Inferior parietal cortex (tissue), 1 donor: ENCODE data around the gene ADCY3.

Experiments used
- DNase-seq: peaks from one replicate; pipeline ENCODE4 v3.0.0-alpha.2; 2016; ENCODE audit errors: extremely low spot score

Gene ADCY3

DNA sequence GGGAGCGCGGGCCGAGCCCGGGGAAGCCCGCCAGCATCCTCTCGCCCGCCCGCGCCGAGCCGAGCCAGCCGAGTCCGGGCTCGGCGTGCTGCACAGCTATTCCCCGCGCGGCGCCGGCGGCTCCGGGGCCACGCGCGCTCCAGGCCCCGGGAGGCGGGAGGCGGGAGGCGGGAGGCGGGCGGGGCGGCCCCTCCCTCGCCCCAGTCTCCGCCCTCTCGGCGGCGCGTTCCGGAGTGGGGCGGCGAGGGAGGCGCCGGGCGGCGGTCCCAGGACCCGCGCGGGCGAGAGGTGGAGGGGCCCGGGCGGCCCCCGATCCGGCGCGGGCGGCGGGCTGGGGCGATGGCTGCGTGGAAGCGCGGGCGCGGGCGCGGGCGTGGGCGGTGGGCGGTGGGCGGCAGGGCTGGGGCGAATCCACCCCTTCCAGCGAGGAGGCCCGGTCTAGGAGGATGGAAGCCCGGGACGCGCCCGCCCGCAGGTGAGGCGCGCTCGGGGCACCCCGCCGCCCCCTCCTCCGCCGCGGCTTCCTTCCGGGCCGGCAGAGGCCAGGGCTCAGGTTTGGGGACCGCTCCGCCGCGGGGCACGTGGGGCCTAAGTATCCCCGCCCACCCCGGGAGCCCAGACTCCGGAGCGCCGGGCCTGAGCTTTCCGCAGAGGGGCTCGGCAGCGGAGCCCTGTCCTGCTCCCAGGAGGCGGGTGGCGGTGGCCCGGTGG, at the start of gene ADCY3:
Gene ADCY3, minus strand, starts transcription at position 140 of the 711 bp plus-strand sequence. CDS start 1,250 bp downstream, outside the sequence.
- DNase-seq: no peak

DNA sequence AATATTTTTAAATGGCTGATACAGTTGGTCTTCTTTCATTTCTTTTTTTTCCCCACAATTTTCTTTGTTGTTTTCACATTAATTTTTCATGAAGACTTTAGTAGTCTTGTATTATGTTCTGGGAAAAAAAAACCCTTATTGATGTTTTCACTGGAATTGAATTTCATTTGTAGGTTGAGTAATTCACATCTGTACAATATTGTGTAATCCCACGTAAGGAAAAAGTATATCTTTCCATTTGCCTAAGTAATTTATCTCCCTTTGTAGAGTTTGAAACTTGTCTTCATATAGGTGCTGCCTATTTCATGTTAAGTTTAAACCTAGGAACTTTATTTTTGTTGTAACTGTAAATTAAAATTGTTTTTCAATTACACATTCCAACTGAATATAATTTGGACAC, 49.7 kb upstream of the ADCY3 start:
- no peak for DNase-seq

DNA sequence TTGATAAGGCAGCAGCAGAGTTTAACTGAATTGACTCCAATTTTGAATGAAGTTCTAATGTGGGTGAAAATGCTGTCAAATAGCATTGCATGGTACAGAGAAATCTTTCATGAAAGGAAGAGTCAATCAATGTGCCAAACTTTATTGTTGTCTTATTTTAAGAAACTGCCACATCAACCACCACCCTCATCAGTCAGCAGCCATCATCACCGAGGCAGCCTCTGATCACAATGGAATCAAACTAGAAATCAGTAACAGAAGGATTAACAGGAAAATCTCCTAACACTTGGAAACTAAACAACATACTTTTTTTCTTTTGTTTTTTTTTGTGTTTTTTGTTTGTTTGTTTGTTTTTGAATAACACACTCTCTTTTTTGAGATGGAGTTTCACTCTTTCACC, 41.9 kb upstream of the ADCY3 start:
- no peak for DNase-seq

DNA sequence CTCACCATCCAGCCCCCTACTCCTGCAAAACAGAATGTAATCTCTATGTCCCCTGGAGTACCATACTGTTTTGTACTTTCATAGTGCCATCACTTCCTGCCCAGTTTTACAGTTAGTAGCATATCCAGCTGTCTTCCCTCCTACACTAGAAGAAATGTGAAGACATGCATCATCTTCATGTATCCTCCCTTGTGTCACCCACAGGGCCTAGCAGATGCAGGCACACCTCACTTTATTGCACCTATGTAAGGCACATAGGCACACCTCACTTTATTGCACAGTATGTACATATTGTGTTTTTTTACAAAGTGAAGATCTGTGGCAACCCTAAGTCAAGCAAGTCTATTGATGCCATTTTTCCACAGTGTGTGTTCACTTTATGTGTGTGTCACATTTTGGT, 39.7 kb upstream of the ADCY3 start:
- DNase-seq: no peak

DNA sequence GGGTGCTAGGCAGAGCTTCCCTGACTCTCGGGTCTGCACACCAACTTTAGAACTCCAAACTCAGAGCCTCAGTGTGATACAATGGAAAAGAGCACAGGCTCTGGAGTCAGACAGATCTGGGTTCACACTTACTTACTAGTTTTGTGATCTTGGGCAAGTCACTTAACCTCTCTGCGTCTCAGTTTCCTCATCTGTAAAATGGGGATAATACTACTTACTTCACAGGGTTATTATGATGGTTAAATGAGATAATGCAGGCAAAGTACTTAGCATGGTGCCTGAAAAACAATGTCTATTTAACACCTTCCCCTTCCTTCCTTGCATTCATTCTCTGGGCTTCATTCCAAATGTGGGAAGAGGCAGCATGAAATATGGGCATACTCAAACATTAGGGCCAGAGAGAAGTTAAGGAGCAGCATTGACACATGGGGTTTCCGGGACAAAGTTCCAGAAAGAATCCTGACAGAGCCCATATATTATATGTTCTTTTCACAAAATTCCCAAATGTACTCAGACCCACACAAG, 38.4 kb upstream of the ADCY3 start:
- DNase-seq: no peak

DNA sequence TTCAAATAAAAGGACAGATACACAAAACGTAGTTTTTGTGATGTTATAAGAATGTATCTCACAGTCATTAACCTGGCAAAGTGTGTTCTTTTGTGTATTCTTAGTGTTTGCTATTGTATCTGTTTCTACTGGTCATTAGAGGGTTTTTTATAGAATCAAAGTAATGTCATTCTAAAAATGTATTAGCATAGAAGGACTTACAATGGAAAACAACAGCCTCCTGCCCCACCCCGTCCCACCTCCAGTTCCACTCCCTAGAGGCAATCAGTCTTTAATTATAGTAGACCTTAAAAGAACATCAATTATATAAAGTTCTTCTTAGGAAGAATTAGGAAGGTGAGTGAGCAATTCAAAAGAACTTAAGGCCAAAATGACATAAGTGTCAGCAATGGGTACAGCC, 37.9 kb upstream of the ADCY3 start:
- DNase-seq: no peak

DNA sequence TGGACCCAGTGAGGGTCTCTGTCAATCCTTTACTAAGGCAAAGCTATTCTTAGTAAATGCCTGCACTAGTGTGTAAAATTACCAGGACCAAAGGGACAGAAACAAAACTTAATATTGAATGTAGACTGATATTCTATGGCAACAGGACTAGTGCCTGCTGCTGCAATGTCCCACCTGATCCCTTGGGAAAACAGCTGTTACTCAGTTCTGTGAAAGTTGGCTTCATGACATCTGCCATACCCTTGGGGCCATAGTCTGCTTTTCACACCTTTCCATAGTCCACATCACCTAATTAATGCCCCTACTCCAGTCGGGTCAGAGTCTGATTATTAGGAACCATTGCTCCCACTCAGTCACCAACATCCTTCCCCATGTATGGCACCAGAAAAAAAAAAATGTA, 37.2 kb upstream of the ADCY3 start:
- DNase-seq: no peak

DNA sequence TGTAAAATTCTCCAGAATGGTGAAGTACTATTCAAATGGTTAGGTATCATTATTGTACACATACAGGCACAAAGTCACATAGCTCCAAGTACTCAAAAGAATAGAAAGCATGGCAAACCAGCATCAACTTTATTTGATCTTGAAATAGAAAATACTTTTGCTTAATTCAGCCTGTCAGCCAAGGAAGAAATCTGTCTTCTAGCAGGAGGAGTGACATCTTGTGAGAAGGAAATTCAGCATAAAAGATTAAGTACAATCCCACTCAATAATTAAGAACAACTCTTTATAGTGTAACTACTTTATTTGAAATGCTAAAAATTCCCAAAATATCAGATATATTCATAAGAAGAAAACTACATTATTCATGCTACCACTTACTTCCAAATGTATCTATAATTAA, 35.9 kb upstream of the ADCY3 start:
- DNase-seq: no peak

DNA sequence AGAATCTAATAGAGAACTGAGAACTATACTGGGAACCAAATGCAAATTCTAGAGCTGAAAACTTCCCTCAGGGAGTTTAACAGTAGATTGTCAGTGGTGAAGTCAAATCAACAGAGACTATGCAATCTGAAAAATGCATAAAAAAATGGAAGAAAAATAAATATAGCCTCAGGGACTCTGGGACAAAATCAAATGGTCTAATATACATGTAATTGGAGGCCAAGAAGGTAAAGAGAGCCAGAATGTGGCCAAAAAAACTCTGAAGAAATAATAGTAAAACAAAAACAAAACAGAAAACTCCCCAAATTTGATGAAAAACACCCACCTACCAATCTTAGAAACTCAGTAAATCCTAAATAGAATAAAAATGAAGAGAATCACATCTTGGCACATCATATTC, 35.2 kb upstream of the ADCY3 start:
- DNase-seq: no peak

DNA sequence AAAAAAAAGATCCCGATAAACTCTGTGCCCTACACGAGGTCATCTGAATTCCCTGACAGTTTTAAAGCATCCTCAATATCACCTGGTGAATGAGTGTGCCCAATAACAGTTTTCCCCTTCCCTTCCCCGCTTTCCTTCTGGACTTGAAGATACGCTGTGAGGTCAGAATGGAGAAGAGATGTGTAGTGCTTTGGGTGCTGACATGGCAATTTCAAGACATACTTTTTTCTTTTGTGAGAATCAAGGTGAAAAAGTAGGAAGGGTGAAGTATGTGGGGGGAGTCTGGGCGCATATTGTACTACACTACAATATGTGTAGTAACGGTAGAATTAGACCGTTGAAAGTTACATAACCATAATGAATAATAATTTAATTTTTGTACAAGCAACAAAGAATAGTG, 30.1 kb upstream of the ADCY3 start:
- no peak for DNase-seq

DNA sequence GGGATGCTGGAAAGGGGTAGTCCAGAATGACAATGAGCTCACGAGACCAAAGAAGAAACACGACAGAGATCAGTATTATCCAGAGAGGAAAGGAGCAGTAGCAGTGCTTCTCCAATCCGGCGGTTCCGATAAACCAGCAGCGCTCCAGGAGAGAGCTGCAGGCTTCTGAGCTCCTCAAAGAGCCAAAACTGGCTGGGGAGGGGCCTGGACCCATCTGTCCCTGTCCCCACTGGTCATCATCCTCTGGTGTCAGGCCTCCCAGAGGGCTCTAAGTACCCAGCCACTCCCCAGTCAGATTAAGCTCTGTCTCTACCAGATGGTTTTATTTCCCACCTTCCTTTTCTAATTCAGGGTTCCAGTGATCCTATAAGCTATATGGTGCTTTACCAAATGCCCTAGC, 28.5 kb upstream of the ADCY3 start:
- DNase-seq: no peak

DNA sequence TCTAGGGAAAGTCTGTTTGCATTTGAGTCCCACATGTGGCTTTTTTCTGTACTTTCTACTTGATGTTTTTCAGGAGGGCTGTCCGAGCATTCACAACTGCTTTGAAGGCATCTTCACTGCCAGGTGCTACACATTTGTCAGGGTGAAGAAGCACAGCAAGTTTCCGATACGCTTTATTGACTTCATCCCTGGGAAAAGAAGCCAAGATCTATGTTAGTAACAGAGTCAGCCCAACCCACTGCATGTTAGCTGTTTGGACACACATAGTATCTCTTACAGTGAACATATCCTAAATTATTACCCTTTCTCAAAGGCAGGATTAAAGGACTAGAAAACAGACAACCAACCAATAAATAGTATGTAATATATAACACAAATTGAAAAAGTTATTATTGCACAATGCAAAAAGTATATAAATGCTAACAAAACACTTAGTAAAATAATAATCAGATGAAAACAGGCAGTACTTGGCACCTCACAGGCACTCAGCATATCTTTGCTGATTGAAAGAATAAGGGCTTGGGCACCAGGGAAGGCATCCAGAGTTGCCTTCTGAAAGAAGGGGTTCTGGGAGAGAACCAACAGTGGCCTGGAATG, 27.6 kb upstream of the ADCY3 start:
- DNase-seq: no peak

DNA sequence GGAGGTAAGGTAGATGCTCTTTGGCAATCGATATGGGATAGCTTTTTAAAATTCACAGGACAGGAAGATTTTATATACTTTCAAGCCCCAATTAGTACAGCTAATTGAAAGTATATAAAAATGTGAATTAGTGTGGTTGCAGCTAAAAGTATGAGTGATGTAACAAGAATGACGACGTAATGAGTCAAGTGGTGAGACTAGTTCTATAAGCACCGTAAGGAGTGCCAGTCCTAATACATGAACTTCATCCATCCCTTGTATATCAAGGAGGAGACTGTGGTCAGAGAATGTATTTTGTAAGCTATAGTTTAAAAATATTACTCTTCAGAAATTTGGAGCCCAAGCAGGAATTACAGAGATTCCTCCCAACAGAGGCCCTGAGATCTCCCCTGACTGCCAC, 25.9 kb upstream of the ADCY3 start:
- no peak for DNase-seq

DNA sequence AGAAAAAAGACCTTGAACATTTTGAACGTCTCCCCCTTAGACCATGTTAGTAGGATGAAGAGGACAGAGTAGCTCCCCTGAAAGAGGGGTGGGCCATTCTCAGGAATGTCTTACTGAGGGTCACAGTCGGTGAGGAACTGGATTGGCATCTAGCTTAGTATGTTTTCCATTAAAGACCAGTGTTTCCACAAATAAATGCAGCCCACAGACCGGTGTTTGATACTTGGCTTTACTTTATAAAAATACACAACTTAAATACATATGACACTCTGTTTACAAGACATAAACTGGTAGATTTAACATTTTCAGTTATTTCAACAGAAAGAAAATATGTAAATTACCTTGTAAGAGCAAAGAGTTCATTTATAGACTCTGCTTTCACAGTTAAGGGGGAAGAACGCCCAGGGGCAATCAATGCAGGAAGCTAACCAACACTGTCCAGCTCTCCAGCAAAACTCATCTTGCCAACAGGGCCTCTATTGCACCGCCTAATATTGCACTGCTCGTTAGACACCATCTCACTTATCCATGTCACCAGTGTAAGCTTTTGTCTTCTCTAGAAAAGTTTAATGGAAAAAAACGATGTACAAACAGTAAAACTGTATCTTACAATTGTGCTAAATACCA, 23.5 kb upstream of the ADCY3 start:
- no peak for DNase-seq

DNA sequence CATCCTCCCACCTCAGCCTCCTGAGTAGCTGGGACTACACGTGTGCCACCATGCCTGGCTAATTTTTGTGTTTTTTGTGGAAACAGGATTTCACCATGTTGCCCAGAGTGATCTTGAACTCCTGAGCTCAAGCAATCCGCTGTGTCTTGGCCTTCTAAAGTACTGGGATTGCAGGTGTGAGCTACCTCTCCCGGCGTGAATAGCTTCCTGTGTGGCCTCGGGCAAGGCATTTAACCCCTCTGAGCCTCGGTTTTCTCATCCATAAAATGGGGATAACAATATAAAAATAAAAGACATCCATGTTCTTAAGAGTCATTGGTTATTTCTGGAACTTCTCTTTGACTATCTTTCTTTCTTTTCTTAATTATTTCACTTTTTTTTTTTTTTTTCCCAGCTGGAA, 19.3 kb upstream of the ADCY3 start:
- no peak for DNase-seq

DNA sequence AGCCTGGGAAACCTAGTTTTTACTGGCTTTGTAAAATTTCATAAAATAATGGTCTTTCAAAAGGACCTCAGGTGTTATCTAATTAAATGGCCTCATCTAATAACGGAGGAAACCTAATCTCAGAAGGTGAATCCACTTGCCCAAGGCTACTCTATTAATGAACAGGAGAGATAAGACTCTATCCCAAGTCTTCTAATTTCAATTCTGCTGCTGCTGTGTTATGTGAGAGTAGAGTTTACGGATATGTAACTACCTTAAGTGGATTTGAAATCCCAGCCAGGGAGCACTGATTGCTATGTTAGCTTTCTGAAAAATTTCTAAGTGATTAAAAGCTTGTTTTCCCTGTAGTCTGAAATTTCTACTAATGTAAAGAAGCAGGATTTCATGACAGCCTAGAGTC, 17.2 kb upstream of the ADCY3 start:
- DNase-seq: no peak

DNA sequence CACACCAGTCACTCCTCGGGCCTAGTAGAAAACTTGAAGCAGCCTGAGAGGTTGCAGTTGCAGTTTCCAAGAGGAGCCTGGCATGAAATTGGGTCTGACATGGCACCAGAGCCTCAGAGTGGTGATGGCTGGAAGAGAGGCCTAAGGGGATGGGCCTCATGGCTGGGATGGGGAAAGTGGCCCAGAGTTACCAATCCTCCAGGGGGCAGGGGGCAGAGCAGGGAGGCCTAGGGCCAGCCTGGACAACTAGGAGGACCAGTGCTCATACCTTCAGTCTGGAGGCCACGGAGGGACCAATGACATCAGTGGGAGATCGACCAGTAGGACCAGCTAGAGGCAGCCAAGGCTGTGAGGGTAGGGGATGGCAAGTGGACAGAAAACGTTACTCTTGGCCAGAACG, 15.1 kb upstream of the ADCY3 start:
- DNase-seq: no peak

DNA sequence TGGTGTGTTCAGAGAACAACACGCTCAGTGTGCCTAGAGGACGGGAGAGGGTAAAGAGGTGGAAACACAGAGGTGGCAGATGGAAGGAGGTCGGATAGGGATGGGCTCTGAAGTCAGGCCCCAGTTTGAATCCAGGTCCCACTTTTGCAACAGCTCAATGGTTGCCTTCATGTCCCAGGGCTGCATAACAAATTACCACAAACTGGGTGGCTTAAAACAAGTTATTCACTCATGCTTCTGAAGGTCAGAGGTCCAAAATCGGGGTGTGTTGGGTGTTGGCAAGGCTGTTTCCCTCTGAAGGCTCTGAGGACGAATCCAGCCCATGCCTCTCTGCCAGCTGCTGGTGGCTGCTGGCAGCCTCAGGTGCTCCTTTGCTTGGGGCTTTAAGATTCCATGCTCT, 12.7 kb upstream of the ADCY3 start:
- DNase-seq: no peak

DNA sequence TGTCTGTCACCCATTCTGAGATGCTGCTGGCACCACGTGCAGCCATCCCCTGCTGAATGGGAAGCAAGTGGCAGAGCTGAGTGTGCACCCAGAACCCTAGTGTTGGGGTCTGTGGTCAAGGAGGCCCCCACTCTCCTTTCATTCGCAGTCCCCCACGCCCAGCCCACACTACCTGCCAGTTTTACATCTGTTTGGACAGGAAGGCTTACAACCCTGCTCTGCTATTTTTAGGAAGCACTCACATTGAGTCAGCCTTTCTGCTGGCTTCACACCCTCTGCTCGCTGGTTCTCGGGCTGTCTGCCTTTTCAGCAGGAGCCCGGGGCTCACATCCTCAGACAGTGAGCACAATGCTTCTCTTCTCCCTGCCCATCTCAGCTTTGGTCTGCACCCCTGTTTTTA, 10.7 kb upstream of the ADCY3 start:
- no peak for DNase-seq

DNA sequence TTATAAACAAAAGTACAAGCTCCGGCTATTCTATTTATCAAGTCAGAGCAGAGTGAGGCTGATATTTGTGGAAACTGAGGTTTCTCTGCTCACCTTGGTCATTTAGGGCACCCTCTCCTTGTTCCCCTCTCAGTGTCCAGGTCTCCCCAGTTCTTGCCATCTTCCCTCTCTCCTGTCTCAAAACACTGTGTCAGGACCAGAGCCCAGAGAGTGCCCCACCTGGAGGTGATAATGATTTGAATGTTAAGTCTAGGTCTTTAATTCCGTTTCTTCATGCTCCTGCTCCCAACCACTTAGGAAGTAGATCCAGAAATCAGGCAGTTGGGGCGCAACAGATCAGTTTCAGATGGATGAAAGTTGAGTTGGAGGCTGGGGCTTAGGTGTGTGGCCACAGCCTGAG, 9.2 kb upstream of the ADCY3 start:
- DNase-seq: no peak

DNA sequence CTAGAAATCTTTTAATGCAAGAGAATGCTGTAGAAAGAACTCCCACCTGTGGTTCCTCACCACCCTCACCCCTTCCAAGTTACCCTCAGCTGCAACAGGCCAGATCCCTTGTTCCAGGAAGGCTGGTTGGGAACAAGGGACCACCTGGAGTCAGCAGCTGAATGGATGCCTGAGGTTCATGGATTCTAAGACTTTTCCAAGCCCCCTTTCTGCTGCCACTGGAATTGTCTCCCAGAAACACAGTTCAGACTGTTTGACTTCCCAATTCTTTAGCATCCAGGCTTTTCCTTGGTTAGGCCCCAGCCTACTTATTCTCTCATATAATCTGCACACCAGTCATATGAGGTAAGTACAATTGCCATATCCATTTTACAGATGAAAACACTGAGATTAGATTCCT, 8.0 kb upstream of the ADCY3 start:
- no peak for DNase-seq

DNA sequence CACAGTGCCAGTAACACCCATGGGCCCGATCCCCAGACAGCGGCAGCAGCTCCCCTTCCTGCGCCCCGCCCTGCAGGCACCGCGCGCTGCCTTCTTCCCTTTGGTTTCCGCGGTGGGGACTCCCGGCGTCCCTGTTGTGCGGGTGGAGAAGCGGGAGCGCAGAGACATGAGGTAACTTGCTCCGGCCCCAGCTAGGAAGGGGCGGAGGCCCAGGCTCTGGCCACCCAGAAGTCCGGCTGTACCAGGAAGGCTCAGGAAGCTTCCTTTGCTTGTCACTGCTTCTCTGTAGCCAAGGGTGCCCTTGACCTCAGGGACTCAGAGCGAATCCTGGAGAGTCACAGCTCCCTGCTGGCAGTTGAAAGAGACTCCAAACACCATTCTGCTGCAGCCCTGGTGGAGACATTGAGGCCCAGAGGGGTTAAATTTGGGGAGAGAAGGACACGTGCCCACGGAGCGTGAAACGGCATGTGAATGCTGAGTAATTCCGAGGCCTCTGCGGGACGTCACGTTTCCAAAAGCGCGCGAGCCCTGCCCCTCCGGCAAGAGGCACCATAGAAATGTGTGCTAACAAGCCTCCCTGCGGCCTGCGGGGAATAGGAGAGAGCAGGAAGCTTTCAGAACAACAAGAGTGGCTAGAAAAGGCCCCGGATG, 6.7 kb upstream of the ADCY3 start:
- no peak for DNase-seq

DNA sequence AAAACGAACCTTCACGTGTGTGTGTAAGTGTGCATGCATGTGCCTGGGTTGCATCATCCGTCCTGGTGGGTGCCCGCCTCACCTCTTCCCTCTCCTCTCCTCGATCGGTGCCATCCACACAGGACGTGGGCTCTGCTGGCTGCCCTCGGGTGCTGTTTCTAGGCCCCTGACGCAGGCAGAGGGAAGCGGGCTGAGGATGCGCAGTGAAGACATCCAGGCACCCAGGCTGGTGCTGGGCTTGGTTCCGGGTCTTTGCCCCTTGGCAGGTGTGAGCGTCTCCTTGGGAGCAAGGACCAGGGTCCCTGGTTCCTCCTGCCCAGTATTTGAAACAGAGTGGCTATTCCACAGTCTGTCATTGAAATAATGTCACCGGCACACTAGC, 6.2 kb upstream of the ADCY3 start:
- DNase-seq: no peak
